Measurements from ENCODE around the gene PRUNE2. TPM values are rescaled to one million over a fixed set of nuclear protein-coding genes. Genes with fewer than 3 reads are reported as not detected.

PRUNE2 gene
- total RNA-seq, 1 experiment from 2014 or later: 0.59 TPM

- CTCF ChIA-PET: interaction anchor here (1.0 kb wide), 1 partner anchor 178 kb away, joined by 4 read pairs; no protein-coding TSS in a partner anchor
- peak; percentile 91 for DNase-seq (ENCODE audit: low read depth, low spot score)
Measured at GRCh38 chr9:76818271-76818670, 87.6 kb downstream of the PRUNE2 start.

More at GRCh38 chr9:76818271-76818670, 87.6 kb downstream of the PRUNE2 start:
- intact Hi-C loops (cut with micrococcal nuclease): no loop called here
- ATAC-seq: peak; percentile 100
- ChIA-PET POLR2A (no interaction called here), RAD21 (ENCODE audit: low non-redundant PET in 1 of 2, low total read pairs in 2 of 2, uncharacterized antibody in 2 of 2, unreplicated experiment in 2 of 2) (no interaction called here)
- H3K9ac ChIP-seq (ENCODE audit: low read length): 0 out of 2 replicates have a peak overlapping the region, but pooled peaks have one; percentile 4
- H3K4me2 ChIP-seq (ENCODE audit: low read length): peak overlapping the region; percentile 46
- H4K20me1 ChIP-seq (ENCODE audit: insufficient read depth): no peaks in the 10 kb centered on the region
- TF ChIP-seq EGR1 (IDR thresholded peaks at IDR 0.05; ENCODE audit: low read depth) (peak; percentile 47; the same call in 1 of the 2 replicates), EZH2 (IDR thresholded peaks at IDR 0.05) (no peak), JUND (IDR thresholded peaks at IDR 0.05) (peak; percentile 99), ATF3 (IDR thresholded peaks at IDR 0.05) (0 out of 2 replicates have a peak, but pooled peaks have one; percentile 16), TCF7L2 (IDR thresholded peaks at IDR 0.05; ENCODE audit: borderline replicate concordance, extremely low read depth, insufficient read depth, insufficient read length) (peak; percentile 71), POLR2A (IDR thresholded peaks at IDR 0.05; ENCODE audit: borderline replicate concordance, extremely low read depth, insufficient read depth, insufficient read length) (no peak), ZBTB33 (IDR thresholded peaks at IDR 0.05; ENCODE audit: extremely low read depth, insufficient replicate concordance, low read length) (no peak), SP1 (IDR thresholded peaks at IDR 0.05; ENCODE audit: low read depth) (peak; percentile 93), YY1 (IDR thresholded peaks at IDR 0.05; ENCODE audit: extremely low read depth, insufficient replicate concordance, low read depth, low read length) (peak; percentile 57), SRF (IDR thresholded peaks at IDR 0.05; ENCODE audit: low read depth) (peak; percentile 54; the same call in 1 of the 2 replicates), FOSL1 (IDR thresholded peaks at IDR 0.05; ENCODE audit: low read depth) (peak; percentile 99), CBX3 (IDR thresholded peaks at IDR 0.05; ENCODE audit: low read depth) (peak; percentile 89), POLR2AphosphoS5 (IDR thresholded peaks at IDR 0.05; ENCODE audit: low read depth, low read length) (peak; percentile 56; the same call in 1 of the 2 replicates)
- TF ChIP-seq, protein P1, sequence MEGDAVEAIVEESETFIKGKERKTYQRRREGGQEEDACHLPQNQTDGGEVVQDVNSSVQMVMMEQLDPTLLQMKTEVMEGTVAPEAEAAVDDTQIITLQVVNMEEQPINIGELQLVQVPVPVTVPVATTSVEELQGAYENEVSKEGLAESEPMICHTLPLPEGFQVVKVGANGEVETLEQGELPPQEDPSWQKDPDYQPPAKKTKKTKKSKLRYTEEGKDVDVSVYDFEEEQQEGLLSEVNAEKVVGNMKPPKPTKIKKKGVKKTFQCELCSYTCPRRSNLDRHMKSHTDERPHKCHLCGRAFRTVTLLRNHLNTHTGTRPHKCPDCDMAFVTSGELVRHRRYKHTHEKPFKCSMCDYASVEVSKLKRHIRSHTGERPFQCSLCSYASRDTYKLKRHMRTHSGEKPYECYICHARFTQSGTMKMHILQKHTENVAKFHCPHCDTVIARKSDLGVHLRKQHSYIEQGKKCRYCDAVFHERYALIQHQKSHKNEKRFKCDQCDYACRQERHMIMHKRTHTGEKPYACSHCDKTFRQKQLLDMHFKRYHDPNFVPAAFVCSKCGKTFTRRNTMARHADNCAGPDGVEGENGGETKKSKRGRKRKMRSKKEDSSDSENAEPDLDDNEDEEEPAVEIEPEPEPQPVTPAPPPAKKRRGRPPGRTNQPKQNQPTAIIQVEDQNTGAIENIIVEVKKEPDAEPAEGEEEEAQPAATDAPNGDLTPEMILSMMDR (IDR thresholded peaks at IDR 0.05 in 2 of 3, conservative IDR thresholded peaks at IDR 0.05 in 1 of 3; ENCODE audit: borderline replicate concordance in 1 of 3, insufficient read depth in 1 of 3, low read depth in 2 of 3, low read length in 2 of 3): no peak
- TF ChIP-seq, protein P2, sequence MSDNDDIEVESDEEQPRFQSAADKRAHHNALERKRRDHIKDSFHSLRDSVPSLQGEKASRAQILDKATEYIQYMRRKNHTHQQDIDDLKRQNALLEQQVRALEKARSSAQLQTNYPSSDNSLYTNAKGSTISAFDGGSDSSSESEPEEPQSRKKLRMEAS (IDR thresholded peaks at IDR 0.05): peak; percentile 59
- no peaks in the 10 kb centered on the region for H3K9me2 ChIP-seq (ENCODE audit: insufficient read depth)
- H3K9me3 ChIP-seq (ENCODE audit: control insufficient read depth in 1 of 2, insufficient read depth in 1 of 2, low read depth in 1 of 2, low read length in 2 of 2): no peaks in the 10 kb centered on the region
- no TSS peak for BruUV-seq (replicated peaks)
- H3K79me2 ChIP-seq (ENCODE audit: insufficient read depth, low read length): no peaks in the 10 kb centered on the region
- no peaks in the 10 kb centered on the region for H3K36me3 ChIP-seq (ENCODE audit: control insufficient read depth in 1 of 2, insufficient read depth in 2 of 2, low read length in 2 of 2)
- H3K27me3 ChIP-seq (ENCODE audit: insufficient read depth, low read length): no peaks in the 10 kb centered on the region
- peak overlapping the region; percentile 55; the same call in 1 of the 2 replicates for H3K27ac ChIP-seq (ENCODE audit: low read depth, low read length)
- H3K4me1 ChIP-seq (ENCODE audit: control insufficient read depth in 1 of 2, insufficient read depth in 2 of 2, low read length in 2 of 2): peaks cover 9 to 18% of the 10 kb centered on the region in 2 experiments; a peak in 3 of 4 replicates
- H3K4me3 ChIP-seq (replicated peaks in 1 of 2; ENCODE audit: low read depth in 1 of 2, low read length in 2 of 2): 0 out of 4 replicates have a peak overlapping the region, but pooled peaks of 1 of the 2 experiments have one; percentile 1
- peak overlapping the region; percentile 75 for H2AFZ ChIP-seq (ENCODE audit: low read depth, low read length, poor library complexity, severe bottlenecking)

Measured in HCT116 (cell line).